HEK293 (cell line): ENCODE data around the gene OXNAD1.

Experiments
- CTCF ChIA-PET: fragments of 350-600 bp; formaldehyde crosslinking; extraction: SDS; loops from one replicate; lab custom pipeline; 2021; ENCODE audit warnings: antibody characterized with exemption; lab: Yijun Ruan, JAX
- POLR2A ChIA-PET: fragments of 300-600 bp; formaldehyde crosslinking; extraction: SDS; loops from one replicate; lab custom pipeline; 2020; ENCODE audit warnings: antibody characterized with exemption, inconsistent platforms; lab: Yijun Ruan, JAX
- H3K27ac ChIP-seq: fragments of 200-500 bp; sonication (Bioruptor generic); 2 replicates; pipeline ENCODE4 v1.5.1; 2014; ENCODE audit warnings: low read depth, low read length, control low read depth, inconsistent platforms; ENCODE audit errors: extremely low read depth
- H3K36me3 ChIP-seq, 2 experiments: fragments of 200-500 bp in 1 of 2; sonication (Bioruptor generic) in 1 of 2; 1 replicate in 1 of 2; 2 replicates in 1 of 2; pipeline ENCODE4 v1.5.1; 2014 to 2017; ENCODE audit warnings: inconsistent platforms in 2 of 2, low read length in 2 of 2; ENCODE audit not compliant: control insufficient read depth in 2 of 2, insufficient read depth in 1 of 2
- H3K4me1 ChIP-seq: fragments of 200-500 bp; sonication (Bioruptor generic); 2 replicates; pipeline ENCODE4 v1.5.1; 2014; ENCODE audit warnings: mild to moderate bottlenecking, low read length, inconsistent platforms; ENCODE audit not compliant: control insufficient read depth, insufficient read depth
- H3K4me3 ChIP-seq: 2 replicates; pipeline ENCODE4 v1.5.1; 2011; ENCODE audit warnings: low read depth, mild to moderate bottlenecking, control low read depth, low read length, moderate library complexity
- H3K9me3 ChIP-seq: fragments of 200-500 bp; sonication (Bioruptor generic); 2 replicates; pipeline ENCODE4 v1.5.1; 2014; ENCODE audit warnings: low read depth, low read length, inconsistent platforms; ENCODE audit not compliant: control insufficient read depth, insufficient read depth
- BCL11B ChIP-seq: fragments of 450-650 bp; formaldehyde crosslinking; IDR thresholded peaks from 2 replicates; pipeline ENCODE4 v1.5.1; 2016; ENCODE audit warnings: low read depth, missing biosample characterization, missing genetic modification characterization
- BCL6B ChIP-seq: fragments of 450-650 bp; formaldehyde crosslinking; IDR thresholded peaks from 2 replicates; pipeline ENCODE4 v1.5.1; 2017; ENCODE audit warnings: missing biosample characterization, missing genetic modification characterization
- HOXA7 ChIP-seq: sonication (generic); formaldehyde crosslinking; IDR thresholded peaks from 2 replicates; pipeline ENCODE4 v1.8.1; 2022; ENCODE audit warnings: missing genetic modification reagents, borderline replicate concordance
- SP2 ChIP-seq: fragments of 450-650 bp; formaldehyde crosslinking; IDR thresholded peaks from 2 replicates; pipeline ENCODE4 v1.5.1; 2016; ENCODE audit warnings: missing biosample characterization, missing genetic modification characterization
- ZBTB20 ChIP-seq: fragments of 450-650 bp; formaldehyde crosslinking; IDR thresholded peaks from 2 replicates; pipeline ENCODE4 v1.5.1; 2016; ENCODE audit warnings: missing biosample characterization, missing genetic modification characterization
- ZNF132 ChIP-seq: fragments of 450-650 bp; formaldehyde crosslinking; IDR thresholded peaks from 2 replicates; pipeline ENCODE4 v1.5.1; 2017; ENCODE audit warnings: missing biosample characterization, missing genetic modification characterization, borderline replicate concordance
- ZNF138 ChIP-seq: fragments of 450-650 bp; formaldehyde crosslinking; IDR thresholded peaks from 2 replicates; pipeline ENCODE4 v1.5.1; 2016; ENCODE audit warnings: missing biosample characterization, missing genetic modification characterization, borderline replicate concordance
- ZNF16 ChIP-seq: fragments of 450-650 bp; formaldehyde crosslinking; IDR thresholded peaks from 2 replicates; pipeline ENCODE4 v1.5.1; 2016; ENCODE audit warnings: low read depth, missing biosample characterization, missing genetic modification characterization
- ZNF169 ChIP-seq: fragments of 450-650 bp; formaldehyde crosslinking; IDR thresholded peaks from 2 replicates; pipeline ENCODE4 v1.5.1; 2016; ENCODE audit warnings: missing biosample characterization, missing genetic modification characterization
- ZNF211 ChIP-seq: fragments of 450-650 bp; formaldehyde crosslinking; IDR thresholded peaks from 2 replicates; pipeline ENCODE4 v1.5.1; 2016; ENCODE audit warnings: low read depth, missing biosample characterization, missing genetic modification characterization
- ZNF335 ChIP-seq: fragments of 450-650 bp; formaldehyde crosslinking; conservative IDR thresholded peaks from 2 replicates; pipeline ENCODE4 v1.5.1; 2016; ENCODE audit warnings: missing biosample characterization, missing genetic modification characterization
- ZNF391 ChIP-seq: fragments of 450-650 bp; formaldehyde crosslinking; IDR thresholded peaks from 2 replicates; pipeline ENCODE4 v1.5.1; 2016; ENCODE audit warnings: low read depth, missing biosample characterization, missing genetic modification characterization, borderline replicate concordance
- ZNF529 ChIP-seq: fragments of 450-650 bp; formaldehyde crosslinking; IDR thresholded peaks from 2 replicates; pipeline ENCODE4 v1.5.1; 2017; ENCODE audit warnings: missing genetic modification characterization, missing biosample characterization; ENCODE audit not compliant: insufficient replicate concordance
- ZNF610 ChIP-seq: fragments of 450-650 bp; formaldehyde crosslinking; IDR thresholded peaks from 2 replicates; pipeline ENCODE4 v1.5.1; 2016; ENCODE audit warnings: missing biosample characterization, missing genetic modification characterization, borderline replicate concordance
- ZNF660 ChIP-seq: fragments of 450-650 bp; IDR thresholded peaks from 2 replicates; pipeline ENCODE4 v1.5.1; 2018; ENCODE audit warnings: missing biosample characterization, mild to moderate bottlenecking, missing genetic modification characterization
- TF ChIP-seq, protein P1 (sequence below): fragments of 450-650 bp; formaldehyde crosslinking; IDR thresholded peaks from 2 replicates; pipeline ENCODE4 v1.5.1; 2016; ENCODE audit warnings: missing biosample characterization, missing genetic modification characterization
- TF ChIP-seq, protein P2 (sequence below): fragments of 450-650 bp; formaldehyde crosslinking; IDR thresholded peaks from 2 replicates; pipeline ENCODE4 v1.5.1; 2016; ENCODE audit warnings: missing biosample characterization, missing genetic modification characterization
- TF ChIP-seq, protein P3 (sequence below): fragments of 450-650 bp; formaldehyde crosslinking; conservative IDR thresholded peaks from 2 replicates; pipeline ENCODE4 v1.5.1; 2016; ENCODE audit warnings: low read depth, missing biosample characterization, missing genetic modification characterization
- TF ChIP-seq, protein P4 (sequence below): fragments of 450-650 bp; formaldehyde crosslinking; IDR thresholded peaks from 2 replicates; pipeline ENCODE4 v1.5.1; 2017; ENCODE audit warnings: missing biosample characterization, missing genetic modification characterization

Gene OXNAD1

GRCh38 chr3:16300307-16300706 is 35.3 kb downstream of the OXNAD1 start:
- no peak overlapping the region for H3K4me3 ChIP-seq
- no peak overlapping the region for H3K27ac ChIP-seq
- H3K36me3 ChIP-seq, result peaks cover 8 to 69% of the 10 kb centered on the region in 2 experiments; a peak in 2 of 3 replicates
- CTCF ChIA-PET, result interaction anchor here (0.8 to 1.1 kb wide), 3 partner anchors 10 to 250 kb away, joined by 3 to 4 read pairs (median 3); no protein-coding TSS in a partner anchor
- POLR2A ChIA-PET, result no interaction called here
- no peak for TF ChIP-seq BCL11B
- no peak for TF ChIP-seq ZNF16 (tag by site-specific recombination)
- no peak for TF ChIP-seq ZNF169 (tag by site-specific recombination)
- TF ChIP-seq, protein P1, sequence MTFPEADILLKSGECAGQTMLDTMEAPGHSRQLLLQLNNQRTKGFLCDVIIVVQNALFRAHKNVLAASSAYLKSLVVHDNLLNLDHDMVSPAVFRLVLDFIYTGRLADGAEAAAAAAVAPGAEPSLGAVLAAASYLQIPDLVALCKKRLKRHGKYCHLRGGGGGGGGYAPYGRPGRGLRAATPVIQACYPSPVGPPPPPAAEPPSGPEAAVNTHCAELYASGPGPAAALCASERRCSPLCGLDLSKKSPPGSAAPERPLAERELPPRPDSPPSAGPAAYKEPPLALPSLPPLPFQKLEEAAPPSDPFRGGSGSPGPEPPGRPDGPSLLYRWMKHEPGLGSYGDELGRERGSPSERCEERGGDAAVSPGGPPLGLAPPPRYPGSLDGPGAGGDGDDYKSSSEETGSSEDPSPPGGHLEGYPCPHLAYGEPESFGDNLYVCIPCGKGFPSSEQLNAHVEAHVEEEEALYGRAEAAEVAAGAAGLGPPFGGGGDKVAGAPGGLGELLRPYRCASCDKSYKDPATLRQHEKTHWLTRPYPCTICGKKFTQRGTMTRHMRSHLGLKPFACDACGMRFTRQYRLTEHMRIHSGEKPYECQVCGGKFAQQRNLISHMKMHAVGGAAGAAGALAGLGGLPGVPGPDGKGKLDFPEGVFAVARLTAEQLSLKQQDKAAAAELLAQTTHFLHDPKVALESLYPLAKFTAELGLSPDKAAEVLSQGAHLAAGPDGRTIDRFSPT (tag by site-specific recombination), result no peak
- no peak for TF ChIP-seq ZNF529 (tag by site-specific recombination)
- no peak for TF ChIP-seq ZNF610
- no peak for TF ChIP-seq ZNF132
- TF ChIP-seq ZBTB20 (tag by site-specific recombination), result no peak
- TF ChIP-seq ZNF660 (tag by site-specific recombination), result no peak
- TF ChIP-seq ZNF138 (tag by site-specific recombination), result no peak
- TF ChIP-seq, protein P2, sequence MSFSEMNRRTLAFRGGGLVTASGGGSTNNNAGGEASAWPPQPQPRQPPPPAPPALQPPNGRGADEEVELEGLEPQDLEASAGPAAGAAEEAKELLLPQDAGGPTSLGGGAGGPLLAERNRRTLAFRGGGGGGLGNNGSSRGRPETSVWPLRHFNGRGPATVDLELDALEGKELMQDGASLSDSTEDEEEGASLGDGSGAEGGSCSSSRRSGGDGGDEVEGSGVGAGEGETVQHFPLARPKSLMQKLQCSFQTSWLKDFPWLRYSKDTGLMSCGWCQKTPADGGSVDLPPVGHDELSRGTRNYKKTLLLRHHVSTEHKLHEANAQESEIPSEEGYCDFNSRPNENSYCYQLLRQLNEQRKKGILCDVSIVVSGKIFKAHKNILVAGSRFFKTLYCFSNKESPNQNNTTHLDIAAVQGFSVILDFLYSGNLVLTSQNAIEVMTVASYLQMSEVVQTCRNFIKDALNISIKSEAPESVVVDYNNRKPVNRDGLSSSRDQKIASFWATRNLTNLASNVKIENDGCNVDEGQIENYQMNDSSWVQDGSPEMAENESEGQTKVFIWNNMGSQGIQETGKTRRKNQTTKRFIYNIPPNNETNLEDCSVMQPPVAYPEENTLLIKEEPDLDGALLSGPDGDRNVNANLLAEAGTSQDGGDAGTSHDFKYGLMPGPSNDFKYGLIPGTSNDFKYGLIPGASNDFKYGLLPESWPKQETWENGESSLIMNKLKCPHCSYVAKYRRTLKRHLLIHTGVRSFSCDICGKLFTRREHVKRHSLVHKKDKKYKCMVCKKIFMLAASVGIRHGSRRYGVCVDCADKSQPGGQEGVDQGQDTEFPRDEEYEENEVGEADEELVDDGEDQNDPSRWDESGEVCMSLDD, result no peak
- no peak for TF ChIP-seq ZNF391 (tag by site-specific recombination)
- H3K9me3 ChIP-seq, result no peaks in the 10 kb centered on the region
- H3K4me1 ChIP-seq, result no peaks in the 10 kb centered on the region

- H3K27ac ChIP-seq, result no peak overlapping the region
- no peaks in the 10 kb centered on the region for H3K4me1 ChIP-seq
- CTCF ChIA-PET, result interaction anchor here (1.0 to 1.1 kb wide), 2 partner anchors 11 to 250 kb away, joined by 3 to 4 read pairs; no protein-coding TSS in a partner anchor
- POLR2A ChIA-PET, result no interaction called here
- no peaks in the 10 kb centered on the region for H3K9me3 ChIP-seq
- peaks cover 8 to 67% of the 10 kb centered on the region in 2 experiments; a peak in 2 of 3 replicates for H3K36me3 ChIP-seq
- no peak overlapping the region for H3K4me3 ChIP-seq
- TF ChIP-seq BCL6B, result no peak
- TF ChIP-seq, protein P3, sequence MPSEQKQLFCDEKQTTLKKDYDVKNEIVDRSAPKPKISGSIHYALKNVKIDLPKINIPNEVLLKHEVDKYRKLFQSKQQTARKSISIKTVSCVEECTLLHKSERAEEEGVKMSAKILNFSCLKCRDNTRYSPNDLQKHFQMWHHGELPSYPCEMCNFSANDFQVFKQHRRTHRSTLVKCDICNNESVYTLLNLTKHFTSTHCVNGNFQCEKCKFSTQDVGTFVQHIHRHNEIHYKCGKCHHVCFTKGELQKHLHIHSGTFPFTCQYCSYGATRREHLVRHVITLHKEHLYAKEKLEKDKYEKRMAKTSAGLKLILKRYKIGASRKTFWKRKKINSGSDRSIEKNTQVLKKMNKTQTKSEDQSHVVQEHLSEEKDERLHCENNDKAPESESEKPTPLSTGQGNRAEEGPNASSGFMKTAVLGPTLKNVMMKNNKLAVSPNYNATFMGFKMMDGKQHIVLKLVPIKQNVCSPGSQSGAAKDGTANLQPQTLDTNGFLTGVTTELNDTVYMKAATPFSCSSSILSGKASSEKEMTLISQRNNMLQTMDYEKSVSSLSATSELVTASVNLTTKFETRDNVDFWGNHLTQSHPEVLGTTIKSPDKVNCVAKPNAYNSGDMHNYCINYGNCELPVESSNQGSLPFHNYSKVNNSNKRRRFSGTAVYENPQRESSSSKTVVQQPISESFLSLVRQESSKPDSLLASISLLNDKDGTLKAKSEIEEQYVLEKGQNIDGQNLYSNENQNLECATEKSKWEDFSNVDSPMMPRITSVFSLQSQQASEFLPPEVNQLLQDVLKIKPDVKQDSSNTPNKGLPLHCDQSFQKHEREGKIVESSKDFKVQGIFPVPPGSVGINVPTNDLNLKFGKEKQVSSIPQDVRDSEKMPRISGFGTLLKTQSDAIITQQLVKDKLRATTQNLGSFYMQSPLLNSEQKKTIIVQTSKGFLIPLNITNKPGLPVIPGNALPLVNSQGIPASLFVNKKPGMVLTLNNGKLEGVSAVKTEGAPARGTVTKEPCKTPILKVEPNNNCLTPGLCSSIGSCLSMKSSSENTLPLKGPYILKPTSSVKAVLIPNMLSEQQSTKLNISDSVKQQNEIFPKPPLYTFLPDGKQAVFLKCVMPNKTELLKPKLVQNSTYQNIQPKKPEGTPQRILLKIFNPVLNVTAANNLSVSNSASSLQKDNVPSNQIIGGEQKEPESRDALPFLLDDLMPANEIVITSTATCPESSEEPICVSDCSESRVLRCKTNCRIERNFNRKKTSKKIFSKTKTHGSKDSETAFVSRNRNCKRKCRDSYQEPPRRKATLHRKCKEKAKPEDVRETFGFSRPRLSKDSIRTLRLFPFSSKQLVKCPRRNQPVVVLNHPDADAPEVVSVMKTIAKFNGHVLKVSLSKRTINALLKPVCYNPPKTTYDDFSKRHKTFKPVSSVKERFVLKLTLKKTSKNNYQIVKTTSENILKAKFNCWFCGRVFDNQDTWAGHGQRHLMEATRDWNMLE (tag by site-specific recombination), result no peak
- TF ChIP-seq ZNF335 (tag by site-specific recombination), result no peak
- TF ChIP-seq SP2 (tag by site-specific recombination), result no peak
- no peak for TF ChIP-seq ZNF211 (tag by site-specific recombination)
- TF ChIP-seq HOXA7 (CRISPR knock-in tag), result no peak
- TF ChIP-seq, protein P4, sequence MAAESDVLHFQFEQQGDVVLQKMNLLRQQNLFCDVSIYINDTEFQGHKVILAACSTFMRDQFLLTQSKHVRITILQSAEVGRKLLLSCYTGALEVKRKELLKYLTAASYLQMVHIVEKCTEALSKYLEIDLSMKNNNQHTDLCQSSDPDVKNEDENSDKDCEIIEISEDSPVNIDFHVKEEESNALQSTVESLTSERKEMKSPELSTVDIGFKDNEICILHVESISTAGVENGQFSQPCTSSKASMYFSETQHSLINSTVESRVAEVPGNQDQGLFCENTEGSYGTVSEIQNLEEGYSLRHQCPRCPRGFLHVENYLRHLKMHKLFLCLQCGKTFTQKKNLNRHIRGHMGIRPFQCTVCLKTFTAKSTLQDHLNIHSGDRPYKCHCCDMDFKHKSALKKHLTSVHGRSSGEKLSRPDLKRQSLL, result no peak
Observed at GRCh38 chr3:16300881-16301359, 35.9 kb downstream of the OXNAD1 start.
